GM12865 (cell line): ENCODE measurements around the gene GALNTL6.
"Not testable (repeated sequence)": the region's sequence is repeated elsewhere in the genome, so short reads cannot be mapped to it uniquely, and the experiment has no call there.

Experiments
- DNase-seq: peaks from one replicate; pipeline ENCODE4 v3.0.0; 2010; ENCODE audit warnings: low read depth
- H3K4me3 ChIP-seq: 2 replicates; pipeline ENCODE4 v1.5.1; 2011; ENCODE audit warnings: mild to moderate bottlenecking, low read depth, low read length, control low read depth
- TF ChIP-seq, protein P1 (sequence below): IDR thresholded peaks from 2 replicates; pipeline ENCODE4 v1.5.1; 2011; ENCODE audit warnings: low read length, control low read depth, low read depth, inconsistent platforms; ENCODE audit not compliant: insufficient read depth; ENCODE audit errors: missing control alignments

Gene GALNTL6

DNA sequence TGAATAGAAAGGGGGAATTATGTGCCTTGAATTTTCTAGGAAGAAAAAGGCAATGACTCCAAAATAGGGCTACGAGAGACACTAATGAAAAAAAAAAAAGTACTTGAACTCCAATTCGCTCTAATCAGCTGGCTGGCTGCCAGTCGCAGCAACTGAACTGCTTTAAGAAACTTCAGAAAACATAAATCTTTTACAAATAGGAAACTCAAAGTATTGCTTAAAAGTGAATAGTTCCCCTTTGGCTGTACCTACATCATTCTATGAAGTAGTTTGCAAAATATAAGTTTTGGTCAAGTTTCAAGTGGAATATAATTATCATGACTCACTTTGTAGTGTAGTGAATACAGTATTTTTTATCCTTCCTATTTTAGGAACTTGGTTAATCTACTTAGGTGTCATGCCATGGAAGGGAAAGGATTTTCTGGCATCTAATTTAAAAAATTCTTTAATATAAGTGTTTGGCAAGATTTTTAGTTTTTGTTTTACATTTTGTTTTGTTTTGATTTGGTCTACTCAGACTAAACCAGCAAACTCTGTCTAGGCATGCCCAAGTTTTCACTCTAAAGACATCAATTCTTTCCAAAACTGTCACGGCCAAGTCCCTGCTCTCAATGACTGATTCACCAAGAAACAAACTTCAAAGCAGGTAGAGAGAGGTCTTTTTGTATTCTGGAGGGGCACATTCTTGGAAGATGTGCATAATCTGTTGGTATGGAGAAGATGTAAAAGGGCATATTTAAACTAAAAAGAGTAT, 973.0 kb downstream of the GALNTL6 start:
- TF ChIP-seq, protein P1, sequence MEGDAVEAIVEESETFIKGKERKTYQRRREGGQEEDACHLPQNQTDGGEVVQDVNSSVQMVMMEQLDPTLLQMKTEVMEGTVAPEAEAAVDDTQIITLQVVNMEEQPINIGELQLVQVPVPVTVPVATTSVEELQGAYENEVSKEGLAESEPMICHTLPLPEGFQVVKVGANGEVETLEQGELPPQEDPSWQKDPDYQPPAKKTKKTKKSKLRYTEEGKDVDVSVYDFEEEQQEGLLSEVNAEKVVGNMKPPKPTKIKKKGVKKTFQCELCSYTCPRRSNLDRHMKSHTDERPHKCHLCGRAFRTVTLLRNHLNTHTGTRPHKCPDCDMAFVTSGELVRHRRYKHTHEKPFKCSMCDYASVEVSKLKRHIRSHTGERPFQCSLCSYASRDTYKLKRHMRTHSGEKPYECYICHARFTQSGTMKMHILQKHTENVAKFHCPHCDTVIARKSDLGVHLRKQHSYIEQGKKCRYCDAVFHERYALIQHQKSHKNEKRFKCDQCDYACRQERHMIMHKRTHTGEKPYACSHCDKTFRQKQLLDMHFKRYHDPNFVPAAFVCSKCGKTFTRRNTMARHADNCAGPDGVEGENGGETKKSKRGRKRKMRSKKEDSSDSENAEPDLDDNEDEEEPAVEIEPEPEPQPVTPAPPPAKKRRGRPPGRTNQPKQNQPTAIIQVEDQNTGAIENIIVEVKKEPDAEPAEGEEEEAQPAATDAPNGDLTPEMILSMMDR, result no peak
- H3K4me3 ChIP-seq, result no peak overlapping the region
- no peak for DNase-seq

GRCh38 chr4:172787111-172787510, 973.9 kb downstream of the GALNTL6 start:
- H3K4me3 ChIP-seq, result no peak overlapping the region
- TF ChIP-seq, protein P1, result no peak
- DNase-seq, result no peak

DNA sequence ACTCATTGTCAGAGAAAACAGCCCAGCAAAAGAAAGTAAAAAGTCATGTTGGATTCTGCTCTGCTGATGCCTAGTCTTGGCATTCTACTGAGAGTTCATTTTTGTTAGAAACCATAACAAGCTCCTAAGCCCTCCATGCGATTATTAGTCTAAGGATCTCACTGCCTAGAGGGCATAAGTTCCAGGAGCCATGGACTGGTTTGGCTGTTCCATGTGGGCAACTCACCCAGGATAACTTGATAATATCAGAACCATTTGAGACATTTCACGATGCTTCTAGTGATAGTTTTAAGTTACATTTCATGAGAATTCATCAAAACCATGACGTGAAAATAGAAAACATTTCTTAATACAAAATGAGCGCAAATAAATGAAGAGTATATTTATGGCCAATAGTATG, 978.6 kb downstream of the GALNTL6 start:
- no peak overlapping the region for H3K4me3 ChIP-seq
- DNase-seq, result no peak
- TF ChIP-seq, protein P1, result no peak

GRCh38 chr4:172793565-172794306, 980.5 kb downstream of the GALNTL6 start:
- no peak for DNase-seq
- no peak overlapping the region for H3K4me3 ChIP-seq
- TF ChIP-seq, protein P1, result no peak

DNA sequence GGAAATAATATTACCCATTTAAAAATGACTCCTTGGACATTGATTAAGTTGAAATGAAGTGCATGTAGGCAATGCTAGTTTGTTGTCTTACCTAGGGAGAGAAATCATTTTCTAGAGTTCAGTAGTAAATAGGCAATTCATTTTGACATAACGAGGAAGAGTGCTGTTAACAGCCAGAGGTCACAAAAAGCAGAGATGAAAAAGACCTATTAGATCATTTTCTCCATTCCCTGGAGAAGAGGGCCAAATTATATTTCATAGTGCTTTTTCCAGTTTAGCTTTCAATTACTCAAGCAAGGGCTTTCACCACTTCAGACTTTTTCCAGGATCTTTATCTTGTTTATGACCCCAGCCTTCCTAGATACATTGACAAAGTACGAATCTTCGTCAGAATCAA, 981.1 kb downstream of the GALNTL6 start:
- no peak overlapping the region for H3K4me3 ChIP-seq
- TF ChIP-seq, protein P1, result no peak
- no peak for DNase-seq

GRCh38 chr4:172797281-172797680, 984.1 kb downstream of the GALNTL6 start:
- not testable (repeated sequence) for H3K4me3 ChIP-seq, DNase-seq

DNA sequence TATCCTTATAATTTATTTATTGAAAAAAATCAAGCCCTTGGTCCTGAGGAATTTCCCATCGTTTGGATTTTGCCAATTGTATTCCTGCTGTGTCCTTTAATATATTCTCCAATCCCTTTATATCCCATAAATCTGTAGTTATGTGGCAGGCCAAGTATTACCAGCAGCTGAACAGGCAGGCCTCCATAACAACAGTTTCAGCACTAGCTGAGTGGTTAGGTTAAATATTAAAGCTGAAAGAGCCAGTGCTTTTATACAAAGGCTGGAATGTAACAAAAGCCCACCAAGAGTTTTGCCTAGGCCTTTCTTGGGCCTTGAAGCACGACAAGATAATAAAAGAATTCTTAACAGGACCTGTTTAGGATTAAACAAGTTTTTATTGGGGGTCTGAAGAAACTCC, 988.8 kb downstream of the GALNTL6 start:
- no peak for DNase-seq
- H3K4me3 ChIP-seq, result no peak overlapping the region
- TF ChIP-seq, protein P1, result no peak
